ES-I3 (cell line): ENCODE data around the gene SP110.

ENCODE experiments used
- H3K36me3 ChIP-seq: 2 replicates; pipeline ENCODE4 v1.6.1; 2013; ENCODE audit warnings: mild to moderate bottlenecking, low read length, control low read depth, moderate library complexity; ENCODE audit not compliant: insufficient read depth
- H3K4me1 ChIP-seq: 2 replicates; pipeline ENCODE4 v1.6.1; 2013; ENCODE audit warnings: mild to moderate bottlenecking, control low read depth, low read length; ENCODE audit not compliant: insufficient read depth
- H3K9ac ChIP-seq: 2 replicates; pipeline ENCODE4 v1.6.1; 2013; ENCODE audit warnings: low read depth, mild to moderate bottlenecking, low read length, moderate library complexity
- H3K9me3 ChIP-seq: 2 replicates; pipeline ENCODE4 v1.6.1; 2013; ENCODE audit warnings: mild to moderate bottlenecking, low read length, moderate library complexity; ENCODE audit not compliant: control insufficient read depth, insufficient read depth

Gene SP110

DNA sequence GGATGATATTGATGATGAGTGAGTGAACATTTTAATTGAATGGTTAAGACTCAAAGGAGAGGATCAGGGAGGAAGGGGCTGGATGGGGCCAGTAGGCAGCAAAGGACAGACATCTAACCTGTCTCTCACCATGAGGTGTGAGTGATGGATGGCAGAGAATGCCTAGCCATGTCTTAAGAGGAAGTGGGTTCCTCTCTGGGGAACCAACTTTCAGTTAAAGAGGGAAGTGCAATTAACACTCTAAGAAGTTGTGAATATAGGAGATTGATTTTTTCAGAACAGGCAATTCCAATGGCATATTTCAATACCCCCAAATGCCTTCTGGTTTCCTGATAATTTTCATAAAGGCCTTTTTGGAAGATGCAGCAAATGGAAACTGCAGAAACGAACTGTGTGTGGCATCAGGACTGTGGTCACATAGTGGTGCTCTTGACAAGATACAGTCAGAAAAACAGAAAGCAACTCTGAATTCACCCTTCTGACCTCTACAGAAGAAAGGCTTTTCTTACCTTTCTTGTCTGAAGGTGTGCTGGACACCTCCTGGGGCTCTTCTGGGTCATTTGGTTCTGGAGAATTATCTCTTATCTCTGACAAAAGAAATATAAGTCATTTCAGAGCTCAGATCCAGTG is 10.2 kb downstream of the SP110 start:
- H3K9ac ChIP-seq: no peak overlapping the region
- H3K36me3 ChIP-seq: no peaks in the 10 kb centered on the region; the same call in 1 of the 2 replicates
- H3K4me1 ChIP-seq: no peaks in the 10 kb centered on the region
- H3K9me3 ChIP-seq: no peaks in the 10 kb centered on the region

DNA sequence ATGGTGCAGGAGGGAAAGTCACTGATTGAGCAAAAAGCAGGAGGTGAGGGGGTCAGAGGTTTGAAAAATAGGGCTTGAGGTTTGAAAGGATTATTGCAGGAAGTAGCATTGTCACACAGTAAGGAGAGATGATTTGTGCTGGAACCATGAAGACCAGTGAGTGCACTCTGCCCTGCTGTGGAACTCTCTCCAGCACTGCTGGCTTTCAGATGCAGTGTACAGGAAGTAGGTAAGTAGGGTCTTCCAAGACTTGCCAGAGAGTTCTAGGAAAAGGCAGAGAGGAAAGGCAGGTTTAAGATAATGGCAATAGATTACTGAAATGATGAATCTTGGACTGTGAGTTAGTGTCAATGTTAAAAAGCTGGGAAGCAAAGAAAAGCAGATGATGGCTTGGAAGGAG is 11.2 kb downstream of the SP110 start:
- H3K4me1 ChIP-seq: no peaks in the 10 kb centered on the region
- H3K9me3 ChIP-seq: no peaks in the 10 kb centered on the region
- no peaks in the 10 kb centered on the region; the same call in 1 of the 2 replicates for H3K36me3 ChIP-seq
- H3K9ac ChIP-seq: no peak overlapping the region

DNA sequence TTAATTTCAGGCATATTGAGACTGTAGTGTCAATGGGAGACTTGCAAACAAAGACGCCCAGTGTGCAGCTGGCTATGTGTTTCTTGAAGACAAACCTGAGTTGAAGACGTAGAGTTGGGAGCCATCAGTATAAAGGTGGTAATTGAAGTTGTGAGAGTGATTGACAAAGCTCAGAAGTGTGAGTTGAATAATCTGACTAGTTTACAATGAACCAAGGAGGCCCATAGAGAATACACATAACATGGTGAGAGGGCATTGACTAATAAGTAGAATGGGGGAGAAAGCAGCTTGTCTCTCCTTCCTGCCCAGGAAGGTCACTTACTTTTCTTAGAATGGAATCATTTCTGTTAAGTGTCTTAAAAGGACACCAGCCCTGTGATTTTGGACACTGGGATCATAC is 14.1 kb downstream of the SP110 start:
- Histone ChIP-seq H3K4me1 (no peaks in the 10 kb centered on the region), H3K9ac (no peak overlapping the region), H3K36me3 (no peaks in the 10 kb centered on the region; the same call in 1 of the 2 replicates), H3K9me3 (no peaks in the 10 kb centered on the region)

DNA sequence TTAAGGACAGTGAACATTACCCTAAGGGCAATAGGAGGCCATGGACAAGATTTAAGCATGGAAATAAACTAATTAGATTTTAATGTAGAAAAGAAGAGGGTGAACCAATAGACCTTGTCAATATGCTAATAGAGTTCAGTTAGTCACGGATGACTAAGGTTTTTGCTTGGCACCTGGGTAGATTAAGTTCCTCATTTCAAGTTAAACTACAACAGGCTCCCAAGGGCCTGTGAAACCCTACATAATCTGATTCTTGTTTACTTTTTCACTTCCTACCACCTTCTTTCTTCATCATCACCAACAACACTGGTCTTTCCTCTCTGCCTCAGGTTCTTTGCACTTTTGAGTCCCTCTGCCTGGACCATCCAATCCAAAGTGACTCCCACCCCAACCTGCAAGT is 14.8 kb downstream of the SP110 start:
- Histone ChIP-seq H3K4me1 (no peaks in the 10 kb centered on the region), H3K9ac (no peak overlapping the region), H3K36me3 (no peaks in the 10 kb centered on the region; the same call in 1 of the 2 replicates), H3K9me3 (no peaks in the 10 kb centered on the region)

DNA sequence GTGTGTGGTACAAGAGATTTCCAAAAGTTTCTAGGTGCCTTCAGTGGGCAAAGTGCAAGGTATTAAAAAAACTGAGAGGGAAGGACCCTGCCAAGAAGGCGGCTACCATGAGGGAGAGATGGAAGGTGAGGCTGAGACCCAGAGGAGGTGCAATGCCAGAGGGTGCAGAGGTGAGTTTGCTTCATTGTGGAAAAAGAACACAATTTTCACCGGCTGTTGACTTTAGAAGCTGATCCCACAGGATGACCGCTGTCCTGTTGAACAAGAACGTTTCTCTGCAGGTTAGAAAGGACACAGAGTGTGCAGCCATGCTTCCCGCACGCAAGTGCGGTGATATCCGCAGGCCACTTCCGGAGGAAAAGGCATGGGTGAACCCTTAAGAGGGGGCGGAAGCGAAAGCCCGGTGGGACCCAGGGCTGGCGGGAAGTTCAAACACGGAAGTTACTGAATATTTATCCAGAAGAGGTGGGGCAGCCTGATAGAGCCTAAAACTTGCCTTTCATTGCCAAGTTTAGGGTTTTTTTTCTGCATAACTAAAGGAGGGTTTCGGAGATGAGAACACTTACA is 16.6 kb downstream of the SP110 start:
- Histone ChIP-seq H3K4me1 (no peaks in the 10 kb centered on the region), H3K9me3 (no peaks in the 10 kb centered on the region), H3K9ac (no peak overlapping the region), H3K36me3 (no peaks in the 10 kb centered on the region; the same call in 1 of the 2 replicates)

DNA sequence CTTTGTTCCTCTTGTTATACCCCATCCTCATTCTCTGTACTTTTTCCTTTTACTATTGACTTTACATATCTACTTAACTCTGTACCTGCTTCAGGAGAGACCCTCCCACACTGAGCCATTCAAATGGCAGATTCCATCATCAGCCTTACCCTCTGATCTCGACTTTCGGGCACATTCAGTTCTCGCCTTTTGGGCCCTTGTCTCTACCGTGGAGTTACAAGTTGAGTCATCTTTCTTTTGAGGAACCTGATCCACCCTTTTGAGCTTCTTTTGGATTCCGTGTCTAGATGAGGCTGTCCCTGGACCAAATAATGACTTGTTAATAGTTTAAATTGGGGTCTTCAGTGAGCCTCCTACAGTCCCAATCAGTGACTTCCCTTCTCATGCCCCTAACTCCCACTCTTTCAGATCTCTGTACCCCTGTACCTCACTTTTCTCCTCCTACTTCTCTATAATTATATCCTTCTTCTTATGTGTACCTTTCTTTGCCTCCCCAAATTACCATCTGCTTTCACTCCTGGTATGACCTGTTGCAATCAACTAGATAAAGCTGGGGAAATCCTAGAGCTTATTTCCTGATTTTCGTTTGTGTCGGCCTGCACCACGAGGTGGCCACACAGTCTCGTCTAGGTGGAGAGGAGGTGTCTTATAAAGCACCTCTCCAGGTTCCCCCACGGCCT is 17.2 kb downstream of the SP110 start:
- no peak overlapping the region for H3K9ac ChIP-seq
- no peaks in the 10 kb centered on the region for H3K36me3 ChIP-seq
- H3K4me1 ChIP-seq: no peaks in the 10 kb centered on the region
- no peaks in the 10 kb centered on the region for H3K9me3 ChIP-seq

DNA sequence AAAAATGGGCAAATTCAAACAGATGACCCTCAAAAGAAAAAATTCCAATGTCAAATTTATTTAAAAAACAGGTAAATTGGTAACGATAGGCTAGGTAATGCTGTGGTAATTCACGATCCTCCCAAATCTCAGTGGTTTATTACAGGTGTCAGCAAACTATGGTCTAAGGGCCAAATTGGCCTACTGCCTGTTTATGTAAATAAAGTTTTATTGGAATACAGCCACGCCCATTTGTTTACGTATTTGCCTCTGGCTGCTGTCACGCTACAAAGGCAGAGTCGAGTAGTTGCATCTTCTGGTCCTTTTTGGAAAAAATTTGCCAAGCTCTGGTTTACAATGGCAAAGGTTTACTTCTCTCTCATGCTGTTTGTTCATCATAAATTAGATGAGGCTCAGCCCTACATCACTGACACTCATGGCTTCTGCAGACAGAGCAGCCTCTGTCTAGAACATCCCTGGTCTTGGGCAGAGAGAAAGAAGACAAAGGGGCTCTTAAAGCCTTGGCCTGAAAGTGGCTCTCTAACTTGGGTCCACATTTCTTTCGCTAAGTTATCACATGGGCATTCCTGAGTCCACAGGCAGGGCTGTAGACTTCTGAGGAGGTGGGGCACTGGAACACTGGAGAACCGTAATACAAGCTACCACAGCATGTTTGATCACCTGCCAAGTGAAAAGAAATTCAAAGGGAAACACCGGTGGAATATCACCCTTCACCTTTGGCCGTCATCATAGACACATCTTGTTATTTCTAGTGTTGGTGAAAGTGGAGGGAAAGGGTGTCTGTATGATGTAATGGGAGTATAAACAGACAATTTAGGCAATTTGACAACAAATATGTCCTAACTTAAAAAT is 34.8 kb downstream of the SP110 start:
- Histone ChIP-seq H3K9ac (no peak overlapping the region), H3K9me3 (no peaks in the 10 kb centered on the region), H3K36me3 (no peaks in the 10 kb centered on the region), H3K4me1 (no peaks in the 10 kb centered on the region)

DNA sequence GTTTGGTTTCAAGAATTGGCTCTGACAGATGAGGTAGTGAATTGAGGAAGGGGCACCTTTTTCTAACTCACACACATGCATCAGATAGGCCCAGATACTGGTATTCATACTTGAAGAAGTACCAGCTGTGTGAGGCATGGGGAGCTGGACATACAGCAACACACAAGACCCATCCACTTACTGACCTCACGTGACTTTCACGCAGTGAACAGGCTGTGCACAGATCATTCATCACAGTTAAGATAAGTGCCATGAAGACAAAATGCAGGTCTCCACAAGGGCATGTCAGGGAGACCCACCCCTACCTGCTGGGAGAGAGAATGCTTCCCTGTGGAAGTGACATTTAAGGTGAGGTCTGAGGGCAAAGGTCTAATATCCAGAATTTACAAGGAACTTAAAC is 38.6 kb downstream of the SP110 start:
- Histone ChIP-seq H3K9ac (no peak overlapping the region), H3K4me1 (no peaks in the 10 kb centered on the region), H3K9me3 (no peaks in the 10 kb centered on the region), H3K36me3 (no peaks in the 10 kb centered on the region)

DNA sequence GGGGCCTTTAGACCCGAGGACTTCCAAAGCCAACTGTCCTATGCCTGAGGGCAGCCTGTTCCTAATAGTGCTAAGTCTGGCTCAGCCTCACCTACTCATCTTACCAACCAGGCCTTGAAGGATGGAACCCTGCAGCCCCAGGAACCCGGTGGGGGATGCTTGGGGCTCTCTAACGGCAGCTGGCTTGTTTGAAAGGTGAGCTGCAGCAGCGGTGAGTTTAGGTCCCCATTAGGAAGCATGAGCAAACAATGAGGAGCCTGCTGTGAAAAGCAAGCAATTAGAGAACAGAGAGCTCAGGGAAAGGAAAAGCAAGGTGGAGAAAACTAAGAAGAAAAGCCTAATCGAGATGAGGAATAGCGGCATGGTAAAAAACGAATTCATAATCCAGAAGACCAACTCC is 39.9 kb downstream of the SP110 start:
- H3K36me3 ChIP-seq: no peaks in the 10 kb centered on the region
- no peaks in the 10 kb centered on the region for H3K9me3 ChIP-seq
- no peak overlapping the region for H3K9ac ChIP-seq
- H3K4me1 ChIP-seq: no peaks in the 10 kb centered on the region

DNA sequence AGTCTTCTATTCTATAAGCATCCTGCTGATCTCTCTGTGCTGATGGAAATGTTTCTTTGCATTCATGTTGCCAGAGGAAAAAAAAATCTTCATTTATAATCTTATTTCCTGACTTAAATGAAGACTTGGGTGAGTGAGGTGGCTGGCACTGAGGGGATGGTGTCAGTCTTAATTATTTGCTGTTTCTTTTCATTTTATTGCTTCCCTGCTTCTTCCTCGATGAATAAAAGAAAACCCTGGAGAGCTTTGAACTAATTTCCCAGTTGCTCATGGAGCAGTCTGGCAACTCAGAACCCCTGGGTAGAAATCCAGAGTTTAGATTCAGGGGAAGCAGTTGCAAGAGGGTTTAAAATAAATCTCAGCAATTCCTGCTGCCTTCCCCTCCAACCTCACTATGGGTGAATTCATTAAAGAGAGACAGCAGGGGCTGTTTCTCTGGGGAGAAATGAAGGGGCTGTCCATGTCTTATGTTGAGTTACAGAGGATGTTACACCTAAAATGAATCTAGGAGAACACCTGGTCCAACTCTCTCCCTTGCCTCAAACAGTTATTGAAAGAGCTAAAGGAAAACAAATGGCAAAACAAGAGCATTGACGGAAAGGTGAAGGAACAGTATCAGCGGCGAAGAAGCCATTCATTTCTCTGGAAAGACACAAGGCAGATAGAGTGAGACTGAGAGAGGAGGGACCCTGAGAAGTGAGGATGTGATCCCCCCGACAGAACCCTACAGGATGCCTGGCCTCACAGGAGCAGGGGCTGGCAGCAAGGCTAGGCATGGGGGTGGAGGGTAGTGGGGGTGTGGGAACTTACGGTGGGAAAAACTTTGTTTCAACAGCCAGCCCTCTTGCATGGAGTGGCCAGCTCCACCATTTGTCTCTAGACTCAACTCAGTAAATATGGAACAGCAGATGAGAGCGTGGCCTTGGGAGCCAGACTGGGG is 41.0 kb downstream of the SP110 start:
- H3K4me1 ChIP-seq: no peaks in the 10 kb centered on the region
- no peak overlapping the region for H3K9ac ChIP-seq
- H3K36me3 ChIP-seq: no peaks in the 10 kb centered on the region
- no peaks in the 10 kb centered on the region for H3K9me3 ChIP-seq

DNA sequence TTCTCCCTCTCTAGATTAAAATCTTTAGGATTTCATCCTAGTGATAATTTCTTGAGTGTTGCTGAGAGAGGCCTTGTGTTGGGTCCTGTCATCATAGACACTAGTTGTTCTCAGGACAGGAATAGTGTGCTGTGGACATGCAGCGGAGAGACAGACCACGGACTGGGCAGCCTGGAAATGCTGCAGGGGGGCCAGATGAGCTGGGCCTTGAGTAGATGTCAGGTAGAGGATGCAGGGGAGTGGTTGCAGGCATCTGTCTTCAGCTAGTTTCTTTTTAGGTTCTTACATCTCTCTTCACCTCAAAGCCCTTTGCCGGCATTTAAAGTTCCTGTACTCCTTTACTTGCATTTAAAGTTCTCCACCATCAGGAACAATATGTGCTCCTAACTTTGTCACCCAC is 42.8 kb downstream of the SP110 start:
- Histone ChIP-seq H3K4me1 (no peaks in the 10 kb centered on the region), H3K9me3 (no peaks in the 10 kb centered on the region), H3K36me3 (no peaks in the 10 kb centered on the region), H3K9ac (no peak overlapping the region)

DNA sequence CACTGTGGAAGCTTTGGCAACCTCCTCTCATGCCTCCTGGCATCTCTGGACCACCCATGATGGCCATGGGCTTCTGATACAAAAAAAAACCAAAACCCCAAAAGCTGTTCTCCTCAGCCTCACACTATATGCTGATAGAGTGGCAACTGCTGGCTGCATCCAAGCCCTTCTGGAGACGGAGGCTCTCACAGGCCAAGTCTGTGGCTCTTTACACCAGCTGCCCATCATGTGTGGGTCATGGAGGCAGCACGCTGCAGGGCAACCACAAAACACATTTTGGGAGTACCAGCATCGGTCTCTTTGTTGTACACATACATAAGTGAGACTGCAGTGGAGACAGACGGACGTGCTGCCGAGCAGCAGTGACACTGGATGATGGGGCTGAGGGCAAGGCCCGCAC is 45.3 kb downstream of the SP110 start:
- no peaks in the 10 kb centered on the region for H3K36me3 ChIP-seq
- no peaks in the 10 kb centered on the region for H3K4me1 ChIP-seq
- no peaks in the 10 kb centered on the region for H3K9me3 ChIP-seq
- no peak overlapping the region for H3K9ac ChIP-seq

DNA sequence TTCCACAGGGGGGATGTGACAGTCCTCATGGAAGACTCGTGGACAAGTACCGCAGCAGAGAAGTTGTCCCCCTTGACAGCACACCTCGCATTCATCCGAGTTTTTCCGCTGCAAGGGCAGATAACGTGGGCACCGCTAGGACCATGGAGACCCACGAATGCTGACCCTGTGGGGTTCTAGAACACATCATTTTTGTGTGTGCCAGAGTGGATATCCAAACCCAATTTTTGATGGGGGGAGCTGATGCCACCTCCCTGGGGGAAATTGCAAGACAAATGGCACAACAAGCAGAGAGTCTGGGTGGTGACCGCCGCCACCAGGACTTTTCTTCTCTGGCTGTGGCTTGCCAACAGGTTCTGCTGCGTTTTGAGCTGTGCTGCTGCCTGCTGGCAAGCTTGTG is 46.9 kb downstream of the SP110 start:
- Histone ChIP-seq H3K9ac (no peak overlapping the region), H3K9me3 (no peaks in the 10 kb centered on the region), H3K36me3 (no peaks in the 10 kb centered on the region), H3K4me1 (no peaks in the 10 kb centered on the region)

DNA sequence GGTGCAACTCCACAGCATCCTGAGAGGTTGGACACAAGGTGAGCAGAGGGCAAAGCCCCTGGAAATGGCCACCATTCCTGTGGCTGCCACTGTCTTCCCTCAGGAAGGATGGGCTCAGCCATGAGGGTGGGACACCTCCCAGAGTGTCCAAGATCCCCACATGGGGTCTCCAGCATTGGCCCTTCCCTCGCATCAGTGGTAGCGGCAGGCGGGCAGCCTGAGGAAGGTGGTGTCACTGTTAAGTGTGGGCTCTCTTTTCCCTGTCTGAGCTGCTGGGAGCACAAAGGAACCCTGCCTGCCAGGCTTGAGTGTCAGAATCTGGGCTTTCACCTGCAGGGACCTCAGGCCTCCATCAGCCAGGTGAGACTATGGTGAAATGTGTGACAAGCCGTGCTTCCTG is 47.6 kb downstream of the SP110 start:
- Histone ChIP-seq H3K9me3 (no peaks in the 10 kb centered on the region), H3K9ac (no peak overlapping the region), H3K36me3 (no peaks in the 10 kb centered on the region)

More for the DNA sequence above, 47.6 kb downstream of the SP110 start:
- H3K4me1 ChIP-seq: no peaks in the 10 kb centered on the region
